ENCODE data around the gene ARSD.

DNA sequence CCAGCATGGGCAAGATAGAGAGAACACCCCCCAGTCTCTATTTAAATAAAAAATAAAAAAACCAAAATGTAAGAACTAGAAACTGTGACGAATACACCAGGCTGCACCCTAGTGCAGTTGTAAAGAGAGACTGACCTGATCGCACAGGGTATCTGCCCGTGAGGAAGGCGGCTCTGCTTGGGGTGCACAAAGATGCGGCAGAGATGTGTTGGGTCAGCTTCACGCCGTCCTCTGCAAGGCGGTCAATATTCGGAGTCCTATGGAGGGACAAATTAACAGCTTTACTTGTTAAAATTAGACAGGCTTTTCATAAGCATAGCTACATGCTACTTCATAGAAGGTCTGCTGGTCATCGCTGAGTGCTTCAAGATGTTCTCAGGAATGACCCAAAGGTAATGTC, 26.1 kb upstream of the ARSD start:
- TF ChIP-seq, protein P1, sequence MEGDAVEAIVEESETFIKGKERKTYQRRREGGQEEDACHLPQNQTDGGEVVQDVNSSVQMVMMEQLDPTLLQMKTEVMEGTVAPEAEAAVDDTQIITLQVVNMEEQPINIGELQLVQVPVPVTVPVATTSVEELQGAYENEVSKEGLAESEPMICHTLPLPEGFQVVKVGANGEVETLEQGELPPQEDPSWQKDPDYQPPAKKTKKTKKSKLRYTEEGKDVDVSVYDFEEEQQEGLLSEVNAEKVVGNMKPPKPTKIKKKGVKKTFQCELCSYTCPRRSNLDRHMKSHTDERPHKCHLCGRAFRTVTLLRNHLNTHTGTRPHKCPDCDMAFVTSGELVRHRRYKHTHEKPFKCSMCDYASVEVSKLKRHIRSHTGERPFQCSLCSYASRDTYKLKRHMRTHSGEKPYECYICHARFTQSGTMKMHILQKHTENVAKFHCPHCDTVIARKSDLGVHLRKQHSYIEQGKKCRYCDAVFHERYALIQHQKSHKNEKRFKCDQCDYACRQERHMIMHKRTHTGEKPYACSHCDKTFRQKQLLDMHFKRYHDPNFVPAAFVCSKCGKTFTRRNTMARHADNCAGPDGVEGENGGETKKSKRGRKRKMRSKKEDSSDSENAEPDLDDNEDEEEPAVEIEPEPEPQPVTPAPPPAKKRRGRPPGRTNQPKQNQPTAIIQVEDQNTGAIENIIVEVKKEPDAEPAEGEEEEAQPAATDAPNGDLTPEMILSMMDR (optimal IDR thresholded peaks at IDR 0.05 in 1 of 3, IDR thresholded peaks at IDR 0.05 in 1 of 3, conservative IDR thresholded peaks at IDR 0.05 in 1 of 3; ENCODE audit: extremely low read depth in 1 of 3, insufficient read depth in 2 of 3, low read length in 3 of 3), result no peak
- TF ChIP-seq EZH2 (IDR thresholded peaks at IDR 0.05; ENCODE audit: low read length), result no peak
